Measurements from ENCODE around the gene SOD3.

Gene SOD3

GRCh38 chr4:24775750-24776149 is 19.6 kb upstream of the SOD3 start:
- DNase-seq: no peak

- no peak for DNase-seq
These were observed 17.6 kb upstream of the SOD3 start for GRCh38 chr4:24777536-24778463.

- DNase-seq: peak; percentile 97
These were observed 16.7 kb upstream of the SOD3 start for GRCh38 chr4:24778464-24779225.

- DNase-seq: no peak
These were observed 14.4 kb upstream of the SOD3 start for GRCh38 chr4:24780936-24781495.

GRCh38 chr4:24781999-24782745 is 13.2 kb upstream of the SOD3 start:
- no peak for DNase-seq

GRCh38 chr4:24783506-24783905 is 11.9 kb upstream of the SOD3 start:
- no peak for DNase-seq

- no peak for DNase-seq
These were observed 4.3 kb upstream of the SOD3 start for GRCh38 chr4:24791043-24791442.

GRCh38 chr4:24792552-24792951 is 2.8 kb upstream of the SOD3 start:
- DNase-seq: no peak

- DNase-seq: no peak
These were observed 2.0 kb upstream of the SOD3 start for GRCh38 chr4:24793219-24794005.

- DNase-seq: no peak
These were observed 1.3 kb upstream of the SOD3 start for GRCh38 chr4:24794051-24794450.

GRCh38 chr4:24794480-24794879 is 893 bp upstream of the SOD3 start:
- DNase-seq: peak; percentile 68

GRCh38 chr4:24795666-24796381 is 451 bp downstream of the SOD3 start:
- no peak for DNase-seq

GRCh38 chr4:24796620-24797019 is 1.2 kb downstream of the SOD3 start:
- DNase-seq: no peak

GRCh38 chr4:24798036-24798610 is 2.8 kb downstream of the SOD3 start:
- no peak for DNase-seq

- DNase-seq: no peak
These were observed 3.8 kb downstream of the SOD3 start for GRCh38 chr4:24799196-24799543.

- DNase-seq: no peak
These were observed 4.4 kb downstream of the SOD3 start for GRCh38 chr4:24799544-24800324.

GRCh38 chr4:24800325-24800895 is 5.0 kb downstream of the SOD3 start:
- DNase-seq: peak; percentile 19

GRCh38 chr4:24801136-24801855 is 5.9 kb downstream of the SOD3 start:
- DNase-seq: no peak

GRCh38 chr4:24802648-24803047 is 7.3 kb downstream of the SOD3 start:
- DNase-seq: no peak

Data from fibroblast of skin of scalp (primary cell).